ENCODE data around the gene GADD45GIP1. TPM values are rescaled to one million over a fixed set of nuclear protein-coding genes. Genes with fewer than 3 reads are reported as not detected.

GADD45GIP1 gene
- total and polyA plus RNA-seq, 10 of the 15 experiments (the other 5 are each of a cell fraction or from before 2014, with no cell fraction given): 5.1 to 136 (median 30.1) TPM

GRCh38 chr19:12946731-12947496, 10.1 kb downstream of the GADD45GIP1 start:
- H3K4me3 ChIP-seq: peak overlapping the region; percentile 82
- no peaks in the 10 kb centered on the region for H3K27me3 ChIP-seq (replicated peaks in 1 of 2; ENCODE audit: control insufficient read depth in 2 of 2, insufficient read depth in 2 of 2, low read length in 1 of 2)
- ChIA-PET POLR2A (interaction anchor here (0.6 to 1.3 kb wide), 8 partner anchors 8 to 102 kb away, joined by 3 to 7 read pairs (median 3); partner anchors contain the start of gene GCDH), CTCF (interaction anchor here (1.3 kb wide), 1 partner anchor 18 kb away, joined by 11 read pairs; no protein-coding TSS in a partner anchor), RAD21 (ENCODE audit: unreplicated experiment) (interaction anchor here (0.9 kb wide), 1 partner anchor 56 kb away, joined by 3 read pairs; the partner anchor contains the start of gene GCDH), SMC1A (ENCODE audit: uncharacterized antibody, unreplicated experiment) (interaction anchor here (0.9 kb wide), 1 partner anchor 48 kb away, joined by 4 read pairs; no protein-coding TSS in a partner anchor)
- no peak for TF ChIP-seq WRNIP1 (IDR thresholded peaks at IDR 0.05; ENCODE audit: borderline replicate concordance, low read depth, low read length)
- 0 out of 2 replicates have a peak, but pooled peaks have one; percentile 3 for TF ChIP-seq POLR2AphosphoS2 (IDR thresholded peaks at IDR 0.05; ENCODE audit: low read depth, low read length)
- H4K20me1 ChIP-seq (ENCODE audit: control insufficient read depth, insufficient read depth): no peaks in the 10 kb centered on the region
- TSS peak; percentile 43 for BruUV-seq (replicated peaks)
- H3K4me1 ChIP-seq (ENCODE audit: control insufficient read depth, insufficient read depth, low read length): peaks cover 29% of the 10 kb centered on the region
- intact Hi-C loops (cut with micrococcal nuclease; ENCODE audit: unreplicated experiment): no loop called here
- H3K79me2 ChIP-seq (ENCODE audit: control insufficient read depth, insufficient read depth, low read length): peaks cover 40% of the 10 kb centered on the region
- ATAC-seq (no peak), FAIRE-seq (peak; percentile 56), DNase-seq (ENCODE audit: low read depth, low spot score) (no peak)
- H2AFZ ChIP-seq (ENCODE audit: control insufficient read depth, low read depth, low read length): no peak overlapping the region
- H3K36me3 ChIP-seq (ENCODE audit: control insufficient read depth in 2 of 2, insufficient read depth in 2 of 2, low read length in 1 of 2): peaks cover 30 to 31% of the 10 kb centered on the region in 2 experiments
- H3K9me3 ChIP-seq (replicated peaks; ENCODE audit: control insufficient read depth, insufficient read depth, low read length): no peaks in the 10 kb centered on the region
- 34% methylated on average over 14 of the region's 14 CpGs for WGBS (ENCODE audit: insufficient coverage, insufficient replicate concordance, low lambda C conversion rate, missing lambda C conversion rate)
- H3K27ac ChIP-seq (ENCODE audit: control insufficient read depth, insufficient read depth): peak overlapping the region; percentile 85
- H3K4me2 ChIP-seq (ENCODE audit: control insufficient read depth, insufficient read depth): peak overlapping the region; percentile 93
- in situ Hi-C loops (cut with MboI): no loop called here
- H3K9ac ChIP-seq (ENCODE audit: control insufficient read depth, insufficient read depth, low read length): peak overlapping the region; percentile 95

DNA sequence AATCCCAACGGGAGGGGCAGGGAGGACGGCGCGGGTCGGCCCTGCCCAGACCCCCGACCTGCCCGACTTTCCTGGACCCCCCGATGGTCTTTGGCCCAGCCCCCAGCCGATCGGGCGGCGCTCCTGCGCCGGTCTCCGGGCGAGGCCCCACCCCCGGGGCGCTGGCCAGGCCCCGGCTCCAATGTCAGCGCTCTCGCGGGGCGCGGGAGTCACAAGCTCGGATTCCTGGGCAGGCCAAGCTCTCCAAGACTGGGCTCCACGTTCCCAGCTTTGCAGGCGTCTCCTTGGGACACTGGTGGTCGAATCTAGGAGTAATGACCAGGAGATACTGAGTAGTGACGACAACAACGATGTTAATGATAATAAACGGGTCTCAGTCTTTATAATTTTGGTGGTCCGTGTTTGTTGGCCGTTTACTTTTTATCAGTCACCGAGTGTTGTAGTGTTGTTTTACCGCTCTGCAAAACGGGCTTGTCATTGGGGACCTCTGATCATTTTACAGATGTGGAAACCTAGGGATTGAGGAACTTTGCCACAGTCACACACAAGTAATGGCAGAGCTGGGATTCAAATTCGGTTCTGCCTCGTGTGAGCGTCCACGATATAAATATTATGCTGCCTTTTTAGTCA, 10.8 kb downstream of the GADD45GIP1 start:
- H3K4me3 ChIP-seq: peak overlapping the region; percentile 82
- ATAC-seq: peak; percentile 77
- DNase-seq (ENCODE audit: low read depth, low spot score): no peak
- SMC1A ChIA-PET (ENCODE audit: uncharacterized antibody, unreplicated experiment): interaction anchor here (0.9 kb wide), 1 partner anchor 47 kb away, joined by 4 read pairs; no protein-coding TSS in a partner anchor
- FAIRE-seq: no peak
- BruUV-seq (replicated peaks): no TSS peak
- H3K9ac ChIP-seq (ENCODE audit: control insufficient read depth, insufficient read depth, low read length): peak overlapping the region; percentile 95
- no peaks in the 10 kb centered on the region for H3K27me3 ChIP-seq (replicated peaks in 1 of 2; ENCODE audit: control insufficient read depth in 2 of 2, insufficient read depth in 2 of 2, low read length in 1 of 2)
- RAD21 ChIA-PET (ENCODE audit: unreplicated experiment): interaction anchor here (0.9 kb wide), 1 partner anchor 56 kb away, joined by 3 read pairs; the partner anchor contains the start of gene GCDH
- no peaks in the 10 kb centered on the region for H3K9me3 ChIP-seq (replicated peaks; ENCODE audit: control insufficient read depth, insufficient read depth, low read length)
- no peaks in the 10 kb centered on the region for H4K20me1 ChIP-seq (ENCODE audit: control insufficient read depth, insufficient read depth)
- peaks cover 36% of the 10 kb centered on the region for H3K4me1 ChIP-seq (ENCODE audit: control insufficient read depth, insufficient read depth, low read length)
- H3K4me2 ChIP-seq (ENCODE audit: control insufficient read depth, insufficient read depth): peak overlapping the region; percentile 93
- TF ChIP-seq CHD2 (IDR thresholded peaks at IDR 0.05; ENCODE audit: borderline replicate concordance, low read depth, low read length) (peak; percentile 50; the same call in 1 of the 2 replicates), POLR2AphosphoS2 (IDR thresholded peaks at IDR 0.05; ENCODE audit: low read depth, low read length) (0 out of 2 replicates have a peak, but pooled peaks have one; percentile 17), PAX5 (IDR thresholded peaks at IDR 0.05; ENCODE audit: borderline replicate concordance, low read depth, low read length) (0 out of 2 replicates have a peak, but pooled peaks have one; percentile 9), MEF2A (IDR thresholded peaks at IDR 0.05; ENCODE audit: insufficient read depth, low read depth, low read length) (no peak), BRCA1 (IDR thresholded peaks at IDR 0.05; ENCODE audit: low read depth, low read length) (peak; percentile 68; the same call in 1 of the 2 replicates)
- TF ChIP-seq, protein P1, sequence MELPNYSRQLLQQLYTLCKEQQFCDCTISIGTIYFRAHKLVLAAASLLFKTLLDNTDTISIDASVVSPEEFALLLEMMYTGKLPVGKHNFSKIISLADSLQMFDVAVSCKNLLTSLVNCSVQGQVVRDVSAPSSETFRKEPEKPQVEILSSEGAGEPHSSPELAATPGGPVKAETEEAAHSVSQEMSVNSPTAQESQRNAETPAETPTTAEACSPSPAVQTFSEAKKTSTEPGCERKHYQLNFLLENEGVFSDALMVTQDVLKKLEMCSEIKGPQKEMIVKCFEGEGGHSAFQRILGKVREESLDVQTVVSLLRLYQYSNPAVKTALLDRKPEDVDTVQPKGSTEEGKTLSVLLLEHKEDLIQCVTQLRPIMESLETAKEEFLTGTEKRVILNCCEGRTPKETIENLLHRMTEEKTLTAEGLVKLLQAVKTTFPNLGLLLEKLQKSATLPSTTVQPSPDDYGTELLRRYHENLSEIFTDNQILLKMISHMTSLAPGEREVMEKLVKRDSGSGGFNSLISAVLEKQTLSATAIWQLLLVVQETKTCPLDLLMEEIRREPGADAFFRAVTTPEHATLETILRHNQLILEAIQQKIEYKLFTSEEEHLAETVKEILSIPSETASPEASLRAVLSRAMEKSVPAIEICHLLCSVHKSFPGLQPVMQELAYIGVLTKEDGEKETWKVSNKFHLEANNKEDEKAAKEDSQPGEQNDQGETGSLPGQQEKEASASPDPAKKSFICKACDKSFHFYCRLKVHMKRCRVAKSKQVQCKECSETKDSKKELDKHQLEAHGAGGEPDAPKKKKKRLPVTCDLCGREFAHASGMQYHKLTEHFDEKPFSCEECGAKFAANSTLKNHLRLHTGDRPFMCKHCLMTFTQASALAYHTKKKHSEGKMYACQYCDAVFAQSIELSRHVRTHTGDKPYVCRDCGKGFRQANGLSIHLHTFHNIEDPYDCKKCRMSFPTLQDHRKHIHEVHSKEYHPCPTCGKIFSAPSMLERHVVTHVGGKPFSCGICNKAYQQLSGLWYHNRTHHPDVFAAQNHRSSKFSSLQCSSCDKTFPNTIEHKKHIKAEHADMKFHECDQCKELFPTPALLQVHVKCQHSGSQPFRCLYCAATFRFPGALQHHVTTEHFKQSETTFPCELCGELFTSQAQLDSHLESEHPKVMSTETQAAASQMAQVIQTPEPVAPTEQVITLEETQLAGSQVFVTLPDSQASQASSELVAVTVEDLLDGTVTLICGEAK (IDR thresholded peaks at IDR 0.05; ENCODE audit: borderline replicate concordance): peak; percentile 19; the same call in 1 of the 2 replicates
- H3K79me2 ChIP-seq (ENCODE audit: control insufficient read depth, insufficient read depth, low read length): peaks cover 47% of the 10 kb centered on the region
- POLR2A ChIA-PET: interaction anchor here (0.6 to 1.3 kb wide), 8 partner anchors 9 to 101 kb away, joined by 3 to 7 read pairs (median 3); partner anchors contain the start of gene GCDH
- H3K27ac ChIP-seq (ENCODE audit: control insufficient read depth, insufficient read depth): peak overlapping the region; percentile 85
- H3K36me3 ChIP-seq (ENCODE audit: control insufficient read depth in 2 of 2, insufficient read depth in 2 of 2, low read length in 1 of 2): peaks cover 28 to 32% of the 10 kb centered on the region in 2 experiments
- in situ Hi-C loops (cut with MboI) (no loop called here), intact Hi-C loops (cut with micrococcal nuclease; ENCODE audit: unreplicated experiment) (no loop called here)
- CTCF ChIA-PET: interaction anchor here (1.3 kb wide), 1 partner anchor 19 kb away, joined by 11 read pairs; no protein-coding TSS in a partner anchor
- no peak overlapping the region for H2AFZ ChIP-seq (ENCODE audit: control insufficient read depth, low read depth, low read length)
- under 1% methylated on average over 34 of the region's 40 CpGs for WGBS (ENCODE audit: insufficient coverage, insufficient replicate concordance, low lambda C conversion rate, missing lambda C conversion rate)
